Forelimb muscle (tissue), 1 donor: ENCODE results near the gene GABPB2. TPM values are rescaled to one million over a fixed set of nuclear protein-coding genes. Genes with fewer than 3 reads are reported as not detected.

ENCODE experiments used
- DNase-seq: peaks from one replicate; pipeline ENCODE4 v3.0.0-alpha.2; 2013; ENCODE audit warnings: low read depth
- polyA plus RNA-seq: library from polyadenylated mRNA; unstranded; fragments of 120-200 nt; gene quantifications from one replicate; pipeline ENCODE4 v1.2.1, GENCODE V29; 2013; ENCODE audit not compliant: insufficient read length

The GABPB2 gene
- polyA plus RNA-seq = 5.2 TPM

DNA sequence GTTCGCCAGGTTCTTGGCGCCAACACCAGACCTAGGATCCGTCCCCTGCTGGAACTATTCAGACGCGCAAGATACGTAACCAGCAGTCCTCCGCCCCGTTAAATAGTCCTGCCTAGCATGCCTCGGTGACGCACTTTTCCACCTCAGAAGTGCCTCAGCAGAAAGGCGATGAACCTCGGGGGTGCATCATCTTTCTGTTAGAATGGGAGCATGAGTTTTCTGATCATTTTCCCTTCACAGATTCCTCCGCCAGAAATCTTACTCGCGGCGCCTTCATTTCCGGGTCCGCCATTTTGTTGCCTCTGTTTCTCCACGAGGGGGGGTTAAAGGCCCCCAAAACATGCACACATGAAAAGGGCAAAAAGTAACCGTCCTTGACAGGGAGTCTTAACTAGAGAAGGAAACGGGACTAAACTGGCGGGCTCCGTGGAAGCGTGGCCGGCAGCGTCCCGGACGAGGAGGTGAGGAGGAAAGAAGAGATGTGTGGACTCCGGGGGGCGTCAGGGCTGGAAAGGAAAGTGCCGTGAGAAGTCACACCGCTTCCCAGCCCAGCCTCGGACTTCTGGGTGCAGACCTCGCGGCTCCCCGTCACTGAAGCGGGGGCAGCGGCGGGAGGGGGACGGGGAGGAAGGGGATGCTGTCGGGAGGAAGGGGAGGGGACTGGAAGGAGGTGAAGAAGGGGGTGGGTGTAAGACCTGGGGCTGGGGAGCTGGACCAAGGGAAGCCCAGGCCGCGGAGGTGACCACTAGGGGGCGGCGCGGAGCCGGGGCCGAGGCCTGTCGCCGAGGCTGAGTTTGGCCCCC lies at the start of gene GABPB2:
TSS of gene GABPB2 (plus strand) at position 288 of the 803 bp plus-strand sequence. CDS start 17,429 bp downstream, outside the sequence.
- DNase-seq = peak; percentile 95

DNA sequence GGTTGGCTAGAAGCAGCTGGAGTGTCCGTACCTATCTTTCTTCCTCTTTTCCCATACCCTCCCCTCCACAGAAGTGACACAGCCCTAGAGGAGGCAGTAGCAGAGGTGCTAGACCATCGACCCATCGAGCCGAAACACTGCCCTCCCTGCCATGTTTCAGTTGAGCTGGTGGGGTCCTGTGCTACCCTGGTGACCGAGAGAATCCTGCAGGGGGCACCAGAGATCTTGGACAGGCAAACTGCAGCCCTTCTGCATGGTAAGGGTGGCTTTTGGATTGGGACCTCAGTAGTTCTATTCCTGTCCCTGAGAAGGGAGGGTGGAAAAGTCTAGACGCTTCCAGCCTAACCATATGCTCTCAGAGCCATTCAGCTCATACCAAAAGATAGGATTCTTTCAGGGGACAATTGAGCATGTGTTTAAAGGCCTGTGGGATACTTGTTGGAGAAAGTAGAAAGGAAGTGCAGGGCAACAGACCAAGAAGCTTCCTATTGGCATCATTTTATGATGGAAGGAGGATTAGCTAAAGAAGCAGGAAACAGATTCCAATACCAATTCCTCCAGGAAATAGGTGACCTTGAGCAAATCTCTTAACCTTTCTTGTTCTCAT lies 45.9 kb upstream of the GABPB2 start:
- no peak for DNase-seq

DNA sequence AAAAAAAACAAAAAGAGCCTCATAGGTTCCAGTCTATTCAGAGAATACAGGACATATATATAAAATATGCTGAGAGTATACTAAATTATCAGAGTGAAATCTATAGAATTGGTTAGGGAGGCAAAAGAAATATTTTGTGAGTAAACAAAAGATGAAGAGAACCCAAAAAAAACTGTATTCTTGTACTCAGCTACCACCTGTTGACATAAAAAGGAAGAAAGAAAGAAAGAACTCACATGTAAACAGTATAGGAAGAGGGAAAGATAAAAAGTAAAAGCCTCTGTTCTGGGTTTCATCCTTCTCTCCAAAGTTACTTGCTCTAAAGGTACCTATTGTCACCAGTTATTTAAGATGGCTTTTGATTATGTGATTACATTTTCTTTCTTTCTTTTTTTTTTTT lies 44.1 kb upstream of the GABPB2 start:
- no peak for DNase-seq

DNA sequence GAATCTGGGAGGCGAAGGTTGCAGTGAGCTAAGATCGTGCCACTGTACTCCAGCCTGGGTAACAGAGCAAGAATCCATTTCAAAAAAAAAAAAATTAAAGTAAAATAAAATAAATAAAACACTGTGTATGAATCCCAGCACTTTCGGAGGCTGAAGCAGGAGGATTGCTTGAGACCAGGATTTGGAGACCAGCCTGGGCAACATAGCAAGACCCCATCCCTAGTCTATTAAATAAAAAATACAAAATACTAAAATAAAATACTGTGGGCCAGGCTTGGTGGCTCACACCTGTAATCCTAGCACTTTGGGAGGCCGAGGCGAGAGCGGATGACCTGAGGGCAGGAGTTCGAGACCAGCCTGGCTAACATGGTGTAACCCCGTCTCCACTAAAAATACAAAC lies 38.4 kb upstream of the GABPB2 start:
- DNase-seq = no peak

DNA sequence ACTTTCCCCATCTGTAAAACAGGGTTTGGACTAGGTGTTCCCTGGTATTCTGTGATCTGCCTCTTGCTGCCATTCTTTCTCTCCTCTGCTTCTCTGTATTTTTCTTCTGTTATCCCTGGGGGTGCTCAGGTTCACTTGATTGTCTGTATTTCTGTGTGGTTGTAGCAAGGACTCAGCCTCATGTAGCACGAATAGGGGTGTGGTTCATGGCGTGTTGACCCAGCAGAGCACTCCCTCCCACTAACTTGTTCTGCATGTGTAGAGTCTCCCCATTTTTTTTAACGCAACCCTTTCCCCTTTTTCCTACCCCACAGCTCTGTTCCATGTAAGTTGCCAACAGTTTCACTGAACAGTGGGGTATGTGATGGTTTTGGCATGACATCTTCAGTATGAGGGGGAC lies 35.4 kb upstream of the GABPB2 start:
- DNase-seq = no peak

DNA sequence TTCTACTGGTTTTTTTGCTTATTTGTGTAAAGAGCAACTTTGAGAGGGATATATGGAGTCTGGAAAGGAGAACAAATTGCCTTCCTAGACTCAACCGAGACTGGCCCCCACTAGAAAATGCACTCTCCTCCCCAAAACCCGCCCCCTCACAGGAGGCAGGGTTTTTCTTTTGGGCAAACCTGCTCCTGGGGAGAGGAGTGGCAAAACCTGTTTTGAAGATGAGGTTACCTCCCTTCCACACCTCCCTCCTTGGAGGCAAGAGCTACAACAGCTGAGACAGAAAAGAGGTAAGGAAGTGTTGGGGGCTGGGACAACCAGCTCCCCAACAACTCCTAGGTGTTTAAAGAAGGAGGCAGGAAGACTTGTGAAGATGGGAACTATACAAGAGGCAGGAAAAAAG lies 34.2 kb upstream of the GABPB2 start, which contains the start of gene BNIPL:
TSS of gene BNIPL (plus strand) at position 231 of the 400 bp plus-strand sequence. CDS start at position 371, 140 bp downstream.
- no peak for DNase-seq

DNA sequence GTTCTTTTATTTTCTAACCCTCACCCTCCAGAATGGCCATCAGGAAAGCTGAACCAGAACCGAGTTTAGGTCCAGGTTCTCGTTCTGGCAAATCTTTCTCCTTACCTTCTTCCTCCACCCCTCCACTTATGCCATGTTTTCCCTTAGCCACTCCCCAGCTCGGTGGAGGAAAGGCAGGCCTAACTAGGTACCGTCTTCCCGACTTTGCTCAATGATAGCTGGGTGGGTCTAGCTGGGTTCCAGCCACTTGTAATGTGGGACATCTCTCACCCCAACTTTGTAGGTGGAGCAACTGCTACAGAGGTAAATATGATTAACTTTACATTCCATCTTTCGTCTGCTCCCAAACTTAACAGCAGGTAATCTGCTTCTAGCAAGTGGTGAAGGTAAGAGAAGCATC lies 33.5 kb upstream of the GABPB2 start:
- DNase-seq = no peak

DNA sequence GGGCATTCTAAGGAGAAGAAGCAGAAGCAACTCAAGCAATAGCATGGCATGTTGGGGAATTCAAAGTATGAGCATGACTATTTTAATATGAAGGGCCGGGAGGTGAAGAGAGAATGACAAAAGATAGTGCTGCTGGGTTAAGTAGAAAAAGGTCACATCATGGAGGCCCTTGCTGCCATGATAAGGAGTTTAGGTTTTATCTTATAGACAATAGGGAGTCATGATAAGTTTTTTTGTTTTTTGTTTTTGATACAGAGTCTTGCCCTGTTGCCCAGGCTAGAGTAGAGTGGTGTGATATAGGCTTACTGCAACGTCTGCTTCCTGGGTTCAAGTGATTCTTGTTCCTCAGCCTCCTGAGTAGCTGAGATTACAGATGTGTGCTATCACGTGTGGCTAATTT lies 31.0 kb upstream of the GABPB2 start:
- no peak for DNase-seq

DNA sequence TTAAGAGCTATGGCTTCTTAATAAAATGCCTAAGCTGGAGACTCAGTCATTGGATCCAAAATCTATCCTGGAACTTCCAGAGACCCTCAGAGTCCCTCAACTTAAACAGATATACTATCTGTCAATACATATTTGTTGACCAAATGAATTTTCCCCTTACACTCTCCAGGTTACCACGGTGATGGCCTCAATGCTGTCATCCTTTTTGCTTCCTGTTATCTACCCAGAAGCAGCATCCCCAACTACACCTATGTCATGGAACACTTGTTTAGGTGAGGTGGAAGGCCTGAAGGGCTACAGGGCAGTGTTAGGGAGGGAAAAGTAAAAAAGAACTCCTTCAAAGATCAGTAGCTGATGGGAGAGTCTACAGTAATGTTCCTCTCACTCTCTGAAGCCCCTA lies 27.4 kb upstream of the GABPB2 start:
- no peak for DNase-seq

DNA sequence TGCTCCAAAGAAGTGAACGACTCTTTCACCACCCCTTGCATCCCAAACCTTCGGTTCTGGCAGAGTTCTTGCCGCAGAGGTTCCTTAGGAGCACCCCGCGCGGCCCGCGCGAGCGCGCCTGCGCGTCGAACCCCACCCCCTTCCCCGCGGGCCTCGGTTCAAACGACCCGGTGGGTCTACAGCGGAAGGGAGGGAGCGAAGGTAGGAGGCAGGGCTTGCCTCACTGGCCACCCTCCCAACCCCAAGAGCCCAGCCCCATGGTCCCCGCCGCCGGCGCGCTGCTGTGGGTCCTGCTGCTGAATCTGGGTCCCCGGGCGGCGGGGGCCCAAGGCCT lies 23.0 kb upstream of the GABPB2 start, which contains the start of gene C1orf56:
TSS of gene C1orf56 (plus strand) at position 161 of the 334 bp plus-strand sequence. CDS start at position 258, 97 bp downstream.
- DNase-seq = no peak

DNA sequence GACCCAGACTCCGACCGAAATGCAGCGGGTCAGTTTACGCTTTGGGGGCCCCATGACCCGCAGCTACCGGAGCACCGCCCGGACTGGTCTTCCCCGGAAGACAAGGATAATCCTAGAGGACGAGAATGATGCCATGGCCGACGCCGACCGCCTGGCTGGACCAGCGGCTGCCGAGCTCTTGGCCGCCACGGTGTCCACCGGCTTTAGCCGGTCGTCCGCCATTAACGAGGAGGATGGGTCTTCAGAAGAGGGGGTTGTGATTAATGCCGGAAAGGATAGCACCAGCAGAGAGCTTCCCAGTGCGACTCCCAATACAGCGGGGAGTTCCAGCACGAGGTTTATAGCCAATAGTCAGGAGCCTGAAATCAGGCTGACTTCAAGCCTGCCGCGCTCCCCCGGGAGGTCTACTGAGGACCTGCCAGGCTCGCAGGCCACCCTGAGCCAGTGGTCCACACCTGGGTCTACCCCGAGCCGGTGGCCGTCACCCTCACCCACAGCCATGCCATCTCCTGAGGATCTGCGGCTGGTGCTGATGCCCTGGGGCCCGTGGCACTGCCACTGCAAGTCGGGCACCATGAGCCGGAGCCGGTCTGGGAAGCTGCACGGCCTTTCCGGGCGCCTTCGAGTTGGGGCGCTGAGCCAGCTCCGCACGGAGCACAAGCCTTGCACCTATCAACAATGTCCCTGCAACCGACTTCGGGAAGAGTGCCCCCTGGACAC lies 22.5 kb upstream of the GABPB2 start:
- DNase-seq = no peak

DNA sequence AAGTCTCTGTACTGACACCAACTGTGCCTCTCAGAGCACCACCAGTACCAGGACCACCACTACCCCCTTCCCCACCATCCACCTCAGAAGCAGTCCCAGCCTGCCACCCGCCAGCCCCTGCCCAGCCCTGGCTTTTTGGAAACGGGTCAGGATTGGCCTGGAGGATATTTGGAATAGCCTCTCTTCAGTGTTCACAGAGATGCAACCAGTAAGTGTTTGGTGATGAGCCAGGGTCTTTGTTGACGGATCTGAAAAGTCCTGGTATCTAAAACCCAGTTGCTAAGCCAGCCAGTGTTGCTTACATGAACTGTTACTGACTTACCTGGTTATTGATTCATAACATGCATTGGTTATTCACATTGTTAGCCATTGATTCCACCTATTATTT lies 21.9 kb upstream of the GABPB2 start:
- DNase-seq = no peak

DNA sequence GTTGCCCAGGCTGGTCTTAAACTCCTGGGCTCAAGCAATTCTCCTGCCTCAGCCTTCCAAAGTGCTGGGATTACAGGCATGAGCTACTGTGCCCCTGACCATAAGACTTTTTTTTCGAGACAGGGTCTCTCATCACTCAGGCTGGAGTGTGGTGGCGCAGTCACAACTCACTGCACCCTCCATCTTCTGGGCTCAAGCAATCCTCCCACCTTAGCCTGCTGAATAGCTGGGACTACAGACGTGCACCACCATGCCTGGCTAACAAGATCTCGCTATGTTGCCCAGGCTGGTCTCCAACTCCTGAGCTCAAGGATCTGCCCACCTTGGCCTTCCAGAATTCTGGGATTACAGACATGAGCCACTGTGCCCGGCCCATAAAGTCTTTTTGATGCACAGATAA lies 21.1 kb upstream of the GABPB2 start:
- DNase-seq = no peak

DNA sequence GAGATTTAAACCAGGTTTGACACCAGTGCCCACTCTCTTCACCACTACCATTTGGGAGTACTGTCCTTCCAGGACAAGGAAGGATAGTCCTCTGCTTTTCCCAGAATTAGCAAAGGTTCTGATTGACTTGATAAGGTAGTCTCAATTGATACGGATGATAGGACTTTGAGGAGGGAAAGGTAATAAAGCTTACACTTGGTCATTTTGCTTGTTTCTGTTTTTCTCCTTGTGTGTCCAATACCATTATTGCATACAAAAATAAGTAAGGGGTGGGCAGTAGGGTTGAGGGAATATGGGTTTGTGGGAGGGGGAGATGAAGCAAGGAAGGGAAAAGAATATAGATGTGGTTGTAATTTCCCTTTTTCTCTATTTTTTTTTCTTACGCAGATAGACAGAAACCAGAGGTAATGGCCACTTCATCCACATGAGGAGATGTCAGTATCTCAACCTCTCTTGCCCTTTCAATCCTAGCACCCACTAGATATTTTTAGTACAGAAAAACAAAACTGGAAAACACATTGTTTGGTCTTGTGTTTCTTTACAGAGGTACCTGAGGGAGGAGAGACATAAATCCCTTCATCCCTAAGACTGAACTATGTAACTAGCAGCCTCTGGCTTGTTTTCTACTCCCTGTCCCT lies 20.4 kb upstream of the GABPB2 start:
- no peak for DNase-seq

DNA sequence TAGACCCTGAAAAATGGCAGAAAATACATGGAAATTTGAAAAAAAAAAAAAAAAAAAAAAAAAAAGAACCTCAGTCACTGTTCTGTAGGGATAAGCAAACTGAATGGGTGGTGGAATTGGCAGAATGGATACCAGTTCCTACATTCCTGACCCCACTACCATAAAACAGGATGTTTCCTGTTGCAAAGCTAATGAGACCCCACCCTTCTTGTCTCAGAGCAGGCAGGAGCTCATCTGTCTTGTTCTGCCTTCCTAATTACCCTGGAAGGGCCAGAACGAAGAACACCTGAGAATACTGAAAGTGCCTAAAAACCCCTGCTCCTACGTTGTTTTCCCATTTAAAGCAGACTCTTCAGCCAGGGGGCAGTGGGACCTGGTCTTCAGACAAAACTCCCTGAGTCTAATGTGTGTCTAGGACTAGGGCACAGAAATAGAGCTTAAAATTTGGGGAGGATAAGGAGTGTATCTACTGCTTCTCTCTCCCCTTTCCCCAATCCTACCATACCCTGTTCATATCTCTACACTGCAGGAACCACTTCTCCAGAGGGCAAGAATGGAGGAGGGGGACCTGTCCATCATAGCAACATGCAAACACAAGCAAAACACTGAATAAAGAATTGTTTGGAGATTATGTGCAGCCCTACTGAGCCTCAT lies 19.1 kb upstream of the GABPB2 start:
- DNase-seq = no peak

DNA sequence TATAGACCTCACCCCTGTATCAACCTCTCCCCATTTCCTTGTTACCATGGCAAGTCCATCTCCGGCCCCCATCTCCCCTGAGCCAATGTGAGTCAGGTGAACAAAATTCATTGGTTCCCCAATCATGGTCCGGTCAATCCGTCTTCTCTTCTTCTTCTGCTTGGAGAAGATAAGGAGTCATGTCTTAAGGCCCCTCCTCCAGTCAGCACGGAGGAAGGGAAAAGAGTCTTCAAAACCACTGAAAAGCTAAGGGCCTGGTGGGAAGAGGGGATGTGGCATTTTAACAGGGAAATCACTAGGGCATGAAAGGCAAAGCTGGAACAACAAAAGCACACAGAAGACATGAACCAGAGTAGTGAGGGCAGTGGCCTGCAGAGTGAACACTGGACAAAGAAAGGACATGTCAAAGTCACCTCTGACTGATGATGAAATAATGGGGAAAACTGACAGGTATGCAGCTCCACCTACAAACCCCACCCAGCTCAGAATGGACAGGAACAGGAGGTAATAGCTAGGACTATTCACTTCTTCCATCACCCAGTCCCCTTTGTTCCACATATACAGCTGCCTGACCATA lies 15.5 kb upstream of the GABPB2 start:
- no peak for DNase-seq

DNA sequence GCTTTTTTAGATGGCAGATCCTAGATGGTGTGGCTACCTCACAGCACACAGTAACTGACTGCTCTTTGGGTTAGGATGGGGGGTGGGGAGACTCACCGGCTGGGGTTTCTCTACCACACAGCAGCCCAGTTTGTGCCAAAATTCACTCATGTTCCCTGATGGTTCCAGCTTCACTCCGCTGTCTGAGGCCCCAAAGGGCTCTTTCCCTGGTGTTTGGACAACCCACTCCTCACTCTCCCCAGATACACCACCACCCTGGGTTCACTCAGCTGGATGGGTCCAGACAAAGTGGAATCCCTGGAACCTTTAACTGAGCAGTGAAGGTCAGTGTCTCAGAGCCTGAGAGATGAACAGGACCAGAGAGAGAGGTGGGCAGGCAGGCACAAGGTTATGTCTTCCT lies 15.0 kb upstream of the GABPB2 start:
- DNase-seq = no peak

DNA sequence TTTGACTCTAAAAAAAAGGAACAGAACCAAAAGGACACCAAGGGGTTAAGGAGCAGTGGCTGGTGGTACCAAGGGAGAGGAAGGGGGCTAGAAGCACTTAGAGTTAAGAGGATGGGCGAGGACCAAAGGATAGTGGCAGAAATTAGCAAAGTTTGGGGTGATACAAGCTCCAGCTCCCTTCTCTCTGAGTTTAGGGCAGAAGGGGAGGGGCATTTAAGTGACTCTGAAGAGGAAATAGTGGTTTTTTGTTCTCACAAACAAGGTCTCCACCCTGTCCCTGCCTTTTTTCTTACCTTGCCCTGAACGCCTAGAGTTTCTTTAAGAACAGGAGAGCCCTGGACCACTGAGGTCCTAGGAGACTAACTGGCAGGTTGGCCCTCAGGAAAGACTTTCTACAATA lies 14.4 kb upstream of the GABPB2 start:
- DNase-seq = no peak

DNA sequence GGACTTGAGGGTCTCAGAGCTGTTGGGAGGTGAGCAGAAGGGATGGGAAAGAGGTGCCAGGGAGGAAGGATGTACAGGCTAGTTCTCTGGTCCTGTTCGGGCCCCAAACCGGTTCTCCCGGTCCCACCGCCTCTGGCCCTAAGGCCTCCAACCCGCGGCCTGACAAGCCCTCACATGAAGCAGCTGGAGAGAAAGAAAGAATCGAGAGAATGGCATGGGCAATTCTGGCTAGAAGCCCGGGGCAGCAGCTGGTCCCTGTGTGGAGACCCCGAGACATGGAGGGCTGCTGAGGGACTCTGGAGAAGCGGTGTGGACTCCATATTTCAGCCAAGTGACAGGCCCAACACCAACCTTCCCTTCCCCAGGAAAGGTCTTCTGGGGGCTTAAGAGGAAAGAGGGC lies 11.9 kb upstream of the GABPB2 start:
- no peak for DNase-seq

DNA sequence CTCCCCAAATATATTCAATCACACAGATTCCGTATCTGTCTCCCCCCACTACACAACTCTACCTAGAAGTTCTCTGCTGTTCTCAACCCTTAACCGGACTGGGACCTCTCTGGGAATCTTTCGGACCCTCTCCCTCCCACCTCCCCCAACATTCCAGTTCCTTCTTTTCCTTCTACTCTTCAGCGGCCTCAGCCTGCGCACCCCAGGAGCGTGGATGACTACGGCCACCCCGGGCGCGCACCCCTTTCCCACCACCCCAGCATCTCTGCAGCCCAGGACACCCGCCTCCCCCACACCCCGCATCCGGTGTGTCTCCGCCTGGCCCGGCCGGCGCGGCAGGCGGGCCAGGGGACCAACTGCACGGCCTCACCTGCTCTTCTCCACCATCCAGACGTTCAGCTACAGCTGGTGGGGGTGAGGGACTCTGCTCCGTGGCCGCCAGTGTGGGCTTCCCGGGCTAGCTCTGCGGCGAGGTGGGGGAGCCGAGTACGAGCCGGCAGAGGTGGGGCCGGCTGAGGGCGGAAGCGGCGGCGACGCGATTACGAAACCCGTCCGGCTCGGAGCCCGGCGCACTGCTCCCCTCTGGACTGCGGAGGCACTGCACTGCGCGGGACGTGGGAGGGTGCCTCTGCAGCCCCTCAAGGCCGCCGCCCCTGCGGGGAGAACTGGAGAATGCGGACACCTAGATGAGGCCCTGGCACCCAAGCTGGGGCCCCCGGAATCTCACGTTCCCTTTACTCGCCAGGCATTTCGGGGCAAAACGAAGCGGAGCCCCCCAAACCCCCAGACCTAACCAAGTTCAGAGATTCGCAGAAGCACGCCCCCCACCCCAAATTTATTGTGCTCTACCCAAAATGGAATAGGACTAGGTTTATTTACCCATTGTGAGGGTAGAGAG lies 11.2 kb upstream of the GABPB2 start, which contains the start of gene CDC42SE1:
TSS of gene CDC42SE1 (minus strand) at position 514 of the 898 bp plus-strand sequence. CDS start 3,892 bp downstream, outside the sequence.
- DNase-seq = no peak
